ENCODE data around the gene NTRK3.

Gene NTRK3

GRCh38 chr15:88257311-88258092 lies 963 bp upstream of the NTRK3 start:
- no peak for DNase-seq (ENCODE audit: low read depth in 2 of 2)

- no peak for DNase-seq (ENCODE audit: low read depth in 2 of 2)
Observed at GRCh38 chr15:88255484-88256278, 858 bp downstream of the NTRK3 start.

GRCh38 chr15:88255087-88255483 lies 1.5 kb downstream of the NTRK3 start:
- no peak for DNase-seq (ENCODE audit: low read depth in 2 of 2)

- no peak for DNase-seq (ENCODE audit: low read depth in 2 of 2)
Observed at GRCh38 chr15:88252441-88252840, 4.1 kb downstream of the NTRK3 start.

- no peak for DNase-seq (ENCODE audit: low read depth in 2 of 2)
Observed at GRCh38 chr15:88250826-88251225, 5.7 kb downstream of the NTRK3 start.

GRCh38 chr15:88249220-88249619 lies 7.3 kb downstream of the NTRK3 start:
- no peak for DNase-seq (ENCODE audit: low read depth in 2 of 2)

- no peak for DNase-seq (ENCODE audit: low read depth in 2 of 2)
Observed at GRCh38 chr15:88247914-88248313, 8.6 kb downstream of the NTRK3 start.

GRCh38 chr15:88246666-88247446 lies 9.7 kb downstream of the NTRK3 start:
- peak; percentile 55 to 67 for DNase-seq (ENCODE audit: low read depth in 2 of 2)

- DNase-seq (ENCODE audit: low read depth in 2 of 2), result no peak
Observed at GRCh38 chr15:88246081-88246480, 10.5 kb downstream of the NTRK3 start.

- no peak for DNase-seq (ENCODE audit: low read depth in 2 of 2)
Observed at GRCh38 chr15:88243895-88244787, 12.4 kb downstream of the NTRK3 start.

GRCh38 chr15:88242586-88243555 lies 13.7 kb downstream of the NTRK3 start:
- DNase-seq (ENCODE audit: low read depth in 2 of 2), result no peak

- DNase-seq (ENCODE audit: low read depth in 2 of 2), result no peak
Observed at GRCh38 chr15:88241461-88241860, 15.1 kb downstream of the NTRK3 start.

GRCh38 chr15:88241060-88241459 lies 15.5 kb downstream of the NTRK3 start:
- no peak for DNase-seq (ENCODE audit: low read depth in 2 of 2)

GRCh38 chr15:88239594-88239993 lies 16.9 kb downstream of the NTRK3 start:
- DNase-seq (ENCODE audit: low read depth in 2 of 2), result no peak

GRCh38 chr15:88238618-88239430 lies 17.7 kb downstream of the NTRK3 start:
- DNase-seq (ENCODE audit: low read depth in 2 of 2), result no peak

GRCh38 chr15:88234711-88235110 lies 21.8 kb downstream of the NTRK3 start:
- no peak for DNase-seq (ENCODE audit: low read depth in 2 of 2)

GRCh38 chr15:88233921-88234320 lies 22.6 kb downstream of the NTRK3 start:
- no peak for DNase-seq (ENCODE audit: low read depth in 2 of 2)

- DNase-seq (ENCODE audit: low read depth in 2 of 2), result no peak
Observed at GRCh38 chr15:88232771-88233201, 23.8 kb downstream of the NTRK3 start.

Data from stimulated activated CD4-positive, alpha-beta T cell treated with anti-CD3 and anti-CD28 coated beads, Interleukin-4, amount 100 ng/mL, for 48 hours (primary cell).